Lower leg skin (tissue), 4 donors: ENCODE data around the gene MYO19. TPM values are rescaled to one million over a fixed set of nuclear protein-coding genes. Genes with fewer than 3 reads are reported as not detected.

ENCODE experiments used
- DNase-seq, 2 donors: peaks; one replicate each; pipeline ENCODE4 v3.0.0-alpha.2; 2019; ENCODE audit warnings: low spot score in 2 of 2
- H3K4me3 ChIP-seq: fragments of 200-600 bp; sonication (generic); 2 replicates; pipeline ENCODE4 v1.5.1; 2017; ENCODE audit warnings: mild to moderate bottlenecking, low read depth; ENCODE audit not compliant: poor library complexity, severe bottlenecking
- POLR2A ChIP-seq, 2 donors: fragments of 450-650 bp; IDR thresholded peaks; one replicate each; pipeline ENCODE4 v1.6.1; 2016 to 2017; ENCODE audit warnings: antibody characterized with exemption in 2 of 2, mild to moderate bottlenecking in 1 of 2, moderate library complexity in 1 of 2
- WGBS, 2 donors: methylation state at CpG; one replicate each; pipeline ENCODE4 v1.1.5; 2018; 5-methylcytosine and 5-hydroxymethylcytosine counted together
- intact Hi-C: fragments of 100-400 bp; cut with DNase I; formaldehyde crosslinking; loops from one replicate; pipeline ENCODE4 v1.15.0; 2023; ENCODE audit warnings: low total_unique reads
- total RNA-seq, 4 donors: library from RNA; depleted of rRNA; stranded (reverse); fragments of >200 nt; gene quantifications; one replicate each; pipeline ENCODE4 v1.1.0, GENCODE V29; 2016
- TF ChIP-seq, protein P1 (sequence below), 3 donors: fragments of 450-650 bp; IDR thresholded peaks; one replicate each; pipeline ENCODE4 v1.5.1; 2016; ENCODE audit warnings: antibody characterized with exemption in 3 of 3, mild to moderate bottlenecking in 3 of 3, moderate library complexity in 2 of 3

Gene MYO19
- total RNA-seq, 4 donors from 2014 or later, result 70.5 to 167 (median 88.1) TPM

DNA sequence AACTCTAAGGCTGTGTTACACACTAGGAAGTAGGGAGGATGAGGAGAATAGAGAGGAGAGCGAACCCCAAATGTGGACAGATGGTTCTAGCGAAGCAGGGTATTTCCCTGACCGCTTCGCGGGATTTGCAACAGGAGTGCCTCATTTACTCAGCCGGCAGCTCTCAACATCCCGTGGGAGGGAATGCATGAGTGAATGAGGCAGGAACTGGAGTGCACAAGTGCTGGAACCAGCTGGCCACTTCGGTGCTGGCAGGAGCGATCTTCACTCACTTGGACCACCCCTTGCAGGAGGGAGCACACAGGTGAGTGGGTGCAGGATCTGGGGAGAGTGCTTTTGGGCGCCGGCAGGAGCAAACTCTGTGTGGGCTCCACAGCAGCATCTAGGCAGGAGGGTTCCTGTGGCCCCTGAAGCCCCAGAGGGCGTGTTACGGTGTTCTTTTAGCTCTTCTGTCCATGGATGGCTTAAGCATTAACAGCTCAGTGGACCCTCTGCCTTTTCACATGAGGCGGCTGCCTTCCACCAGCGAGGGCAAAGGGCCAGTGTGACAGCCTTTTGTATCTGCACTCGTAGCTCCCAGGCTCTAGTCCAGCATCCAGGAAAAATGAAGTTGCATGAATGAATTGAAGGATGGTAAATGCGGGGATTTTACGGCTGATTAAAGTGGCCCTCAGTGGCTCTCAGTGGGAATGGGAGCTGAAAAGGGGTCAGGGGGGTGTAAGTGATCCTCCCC lies 65.6 kb downstream of the MYO19 start:
- peak in 1 of 2 donors; percentile 43 for DNase-seq
- intact Hi-C loops, result no loop called here
- 71 to 73% methylated on average over 18 of the region's 18 CpGs for WGBS, 2 donors
- TF ChIP-seq, protein P1, sequence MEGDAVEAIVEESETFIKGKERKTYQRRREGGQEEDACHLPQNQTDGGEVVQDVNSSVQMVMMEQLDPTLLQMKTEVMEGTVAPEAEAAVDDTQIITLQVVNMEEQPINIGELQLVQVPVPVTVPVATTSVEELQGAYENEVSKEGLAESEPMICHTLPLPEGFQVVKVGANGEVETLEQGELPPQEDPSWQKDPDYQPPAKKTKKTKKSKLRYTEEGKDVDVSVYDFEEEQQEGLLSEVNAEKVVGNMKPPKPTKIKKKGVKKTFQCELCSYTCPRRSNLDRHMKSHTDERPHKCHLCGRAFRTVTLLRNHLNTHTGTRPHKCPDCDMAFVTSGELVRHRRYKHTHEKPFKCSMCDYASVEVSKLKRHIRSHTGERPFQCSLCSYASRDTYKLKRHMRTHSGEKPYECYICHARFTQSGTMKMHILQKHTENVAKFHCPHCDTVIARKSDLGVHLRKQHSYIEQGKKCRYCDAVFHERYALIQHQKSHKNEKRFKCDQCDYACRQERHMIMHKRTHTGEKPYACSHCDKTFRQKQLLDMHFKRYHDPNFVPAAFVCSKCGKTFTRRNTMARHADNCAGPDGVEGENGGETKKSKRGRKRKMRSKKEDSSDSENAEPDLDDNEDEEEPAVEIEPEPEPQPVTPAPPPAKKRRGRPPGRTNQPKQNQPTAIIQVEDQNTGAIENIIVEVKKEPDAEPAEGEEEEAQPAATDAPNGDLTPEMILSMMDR (IDR thresholded peaks at IDR 0.05), result no peak
- TF ChIP-seq POLR2A (IDR thresholded peaks at IDR 0.05), result no peak
- H3K4me3 ChIP-seq, result no peak overlapping the region

DNA sequence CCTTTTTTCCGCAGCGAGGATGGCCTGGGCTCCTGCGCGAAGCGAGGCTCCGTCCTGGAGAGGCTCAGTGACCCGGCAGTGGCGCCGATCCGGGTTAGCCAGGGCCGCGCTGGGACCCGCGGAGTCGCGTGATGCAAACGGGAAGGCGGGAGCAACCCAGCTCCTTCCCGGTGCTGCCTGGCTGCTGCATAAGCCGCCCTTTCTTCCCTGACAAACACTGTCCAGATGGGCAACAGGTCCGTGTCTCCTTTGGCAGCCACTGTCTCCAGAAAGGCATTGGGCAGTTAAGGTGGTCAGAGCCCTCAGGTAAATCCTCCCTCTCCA lies 69.9 kb downstream of the MYO19 start:
- intact Hi-C loops, result no loop called here
- no peak overlapping the region for H3K4me3 ChIP-seq
- TF ChIP-seq, protein P1 (IDR thresholded peaks at IDR 0.05), result no peak
- TF ChIP-seq POLR2A (IDR thresholded peaks at IDR 0.05), result no peak
- WGBS, 2 donors, result 12 to 23% methylated on average over 21 of the region's 21 CpGs
- no peak for DNase-seq

DNA sequence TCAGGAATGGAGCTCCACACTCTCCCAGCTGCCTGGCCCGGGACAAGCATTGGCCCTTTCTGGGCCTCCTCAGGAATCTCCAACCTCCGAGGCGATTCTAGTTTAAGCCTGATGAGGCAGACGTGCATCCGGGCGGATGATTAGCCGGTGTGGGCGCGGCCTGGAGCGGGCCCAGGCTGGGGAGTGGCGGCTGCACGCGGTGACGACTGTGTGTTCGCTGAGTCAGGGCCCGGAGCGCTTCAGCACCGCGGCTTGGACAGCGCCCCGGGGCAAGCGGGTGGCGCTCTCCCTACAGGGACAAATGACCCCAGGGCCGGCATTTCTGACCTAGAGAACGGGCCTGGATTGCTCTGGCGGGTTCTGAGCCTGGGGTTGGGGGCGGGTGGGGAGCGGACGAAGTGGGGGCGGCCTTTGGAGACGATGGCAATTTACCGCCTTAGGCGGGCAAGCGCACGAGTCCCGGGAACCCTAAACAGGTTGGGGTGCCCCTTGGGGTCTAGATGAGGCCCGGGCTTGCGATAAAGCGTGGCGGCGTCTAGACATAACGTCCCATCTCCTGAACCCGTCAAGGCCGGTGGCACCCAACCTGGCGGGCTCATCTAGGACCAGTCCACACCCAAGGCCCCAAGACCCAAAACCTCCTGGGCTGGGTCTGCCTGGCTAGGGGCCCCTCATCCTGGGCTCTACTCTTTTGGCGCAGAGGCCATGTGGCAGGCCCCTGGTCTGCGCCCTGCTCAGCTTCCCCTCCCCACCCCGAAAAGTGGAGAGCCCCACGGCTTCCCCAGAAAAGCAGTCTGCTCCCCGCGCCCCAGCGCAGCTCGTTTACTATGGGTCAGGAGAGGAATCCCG lies 70.5 kb downstream of the MYO19 start:
- no peak overlapping the region for H3K4me3 ChIP-seq
- intact Hi-C loops, result no loop called here
- TF ChIP-seq POLR2A (IDR thresholded peaks at IDR 0.05), result no peak
- TF ChIP-seq, protein P1 (IDR thresholded peaks at IDR 0.05), result no peak
- DNase-seq, result peak; percentile 33 to 84
- WGBS, 2 donors, result 18 to 21% methylated on average over 38 to 46 of the region's 54 CpGs

DNA sequence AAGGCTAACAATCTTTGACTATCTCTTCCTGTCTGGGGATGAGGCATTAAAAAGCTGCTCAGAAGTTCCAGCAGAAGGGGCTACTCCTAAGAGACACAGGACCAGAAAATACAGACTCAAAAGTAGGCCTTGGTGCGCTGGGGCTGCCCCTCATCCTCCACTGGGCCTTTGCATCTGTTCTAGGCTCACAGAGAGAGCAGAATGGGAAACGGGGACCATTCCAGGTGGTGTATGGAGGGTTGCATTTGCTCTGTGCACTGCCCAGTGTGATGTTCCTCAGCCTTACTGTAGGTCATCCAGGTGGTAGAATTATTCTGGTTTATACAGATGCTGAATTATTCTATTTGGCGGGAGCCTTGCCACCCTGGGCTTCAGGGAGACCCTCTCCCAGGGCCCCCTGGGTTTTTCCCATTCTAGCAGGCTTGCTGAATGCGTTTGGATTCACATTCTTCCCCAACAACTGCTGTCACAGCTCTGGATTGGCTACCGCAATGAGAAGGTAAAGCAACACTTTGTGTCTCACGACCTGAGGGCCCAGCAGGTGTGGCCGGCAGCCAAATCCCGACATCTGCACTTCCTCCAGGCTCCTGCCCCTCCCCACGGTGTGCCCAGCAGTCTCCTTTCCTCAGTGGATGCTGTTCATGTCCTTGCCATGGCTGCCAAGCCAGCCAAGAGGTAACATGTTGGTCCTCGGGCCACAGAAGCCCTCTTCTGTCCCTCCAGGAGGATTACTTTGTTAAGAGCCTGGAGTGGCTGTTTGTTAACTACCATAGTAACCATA lies 73.1 kb downstream of the MYO19 start:
- DNase-seq, result peak in 1 of 2 donors; percentile 75
- TF ChIP-seq, protein P1 (IDR thresholded peaks at IDR 0.05), result no peak
- no peak for TF ChIP-seq POLR2A (IDR thresholded peaks at IDR 0.05)
- 44 to 55% methylated on average over 9 to 10 of the region's 10 CpGs for WGBS, 2 donors
- H3K4me3 ChIP-seq, result no peak overlapping the region
- intact Hi-C loops, result no loop called here

DNA sequence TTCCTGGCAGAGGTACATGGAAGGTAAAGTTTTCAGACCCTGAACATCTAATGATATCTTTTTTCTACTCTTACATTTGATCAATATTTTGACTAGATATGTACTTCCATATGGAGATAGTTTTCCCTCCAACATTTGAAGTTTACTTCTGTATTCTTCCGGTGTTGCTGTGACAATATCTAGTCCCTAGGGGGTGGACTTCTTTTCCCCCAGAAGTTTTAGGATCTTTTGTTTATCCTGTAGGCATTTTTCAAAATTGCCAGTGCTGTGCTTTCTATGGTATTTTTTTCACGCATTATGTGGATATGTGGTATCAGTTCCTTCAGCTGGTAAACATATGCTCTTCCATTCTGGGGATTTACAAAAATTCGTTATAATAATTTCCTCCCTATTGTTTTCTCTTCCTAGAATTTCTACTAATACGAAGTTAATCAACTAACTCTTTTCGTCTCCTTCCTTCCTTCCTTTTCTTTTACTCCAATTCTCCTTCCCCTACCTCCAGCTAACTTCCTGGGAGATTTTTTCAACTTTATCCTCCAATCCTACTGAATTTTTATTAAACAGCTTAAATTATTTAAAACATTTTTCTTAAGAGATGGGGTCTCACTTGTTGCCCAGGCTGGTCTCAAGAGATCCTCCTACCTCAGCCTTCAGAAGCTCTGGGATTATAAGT lies 74.3 kb downstream of the MYO19 start:
- no peak for TF ChIP-seq POLR2A (IDR thresholded peaks at IDR 0.05)
- TF ChIP-seq, protein P1 (IDR thresholded peaks at IDR 0.05), result no peak
- intact Hi-C loops, result no loop called here
- no peak overlapping the region for H3K4me3 ChIP-seq
- 52 to 60% methylated on average over 5 of the region's 5 CpGs for WGBS, 2 donors
- no peak for DNase-seq
